Measurements from ENCODE around the gene CENPQ.

CENPQ gene

GRCh38 chr6:49513153-49513989 is 50.2 kb downstream of the CENPQ start:
- TF ChIP-seq EGR1 (IDR thresholded peaks at IDR 0.05) (no peak), YY1 (IDR thresholded peaks at IDR 0.05; ENCODE audit: low read depth) (no peak), CEBPB (IDR thresholded peaks at IDR 0.05) (no peak), EP300 (IDR thresholded peaks at IDR 0.05; ENCODE audit: borderline replicate concordance) (no peak), TAF1 (IDR thresholded peaks at IDR 0.05; ENCODE audit: low read depth) (no peak), REST (IDR thresholded peaks at IDR 0.05; ENCODE audit: low read depth) (no peak), USF1 (IDR thresholded peaks at IDR 0.05) (no peak), NFIC (IDR thresholded peaks at IDR 0.05) (no peak), RAD21 (IDR thresholded peaks at IDR 0.05; ENCODE audit: low read depth) (no peak), TEAD4 (IDR thresholded peaks at IDR 0.05) (no peak), ZBTB7A (IDR thresholded peaks at IDR 0.05; ENCODE audit: low read depth) (no peak), CREB1 (IDR thresholded peaks at IDR 0.05; ENCODE audit: low read depth) (no peak), FOXM1 (IDR thresholded peaks at IDR 0.05; ENCODE audit: borderline replicate concordance, low read depth) (no peak), TCF12 (IDR thresholded peaks at IDR 0.05; ENCODE audit: low read depth) (no peak), MAX (IDR thresholded peaks at IDR 0.05) (no peak)

DNA sequence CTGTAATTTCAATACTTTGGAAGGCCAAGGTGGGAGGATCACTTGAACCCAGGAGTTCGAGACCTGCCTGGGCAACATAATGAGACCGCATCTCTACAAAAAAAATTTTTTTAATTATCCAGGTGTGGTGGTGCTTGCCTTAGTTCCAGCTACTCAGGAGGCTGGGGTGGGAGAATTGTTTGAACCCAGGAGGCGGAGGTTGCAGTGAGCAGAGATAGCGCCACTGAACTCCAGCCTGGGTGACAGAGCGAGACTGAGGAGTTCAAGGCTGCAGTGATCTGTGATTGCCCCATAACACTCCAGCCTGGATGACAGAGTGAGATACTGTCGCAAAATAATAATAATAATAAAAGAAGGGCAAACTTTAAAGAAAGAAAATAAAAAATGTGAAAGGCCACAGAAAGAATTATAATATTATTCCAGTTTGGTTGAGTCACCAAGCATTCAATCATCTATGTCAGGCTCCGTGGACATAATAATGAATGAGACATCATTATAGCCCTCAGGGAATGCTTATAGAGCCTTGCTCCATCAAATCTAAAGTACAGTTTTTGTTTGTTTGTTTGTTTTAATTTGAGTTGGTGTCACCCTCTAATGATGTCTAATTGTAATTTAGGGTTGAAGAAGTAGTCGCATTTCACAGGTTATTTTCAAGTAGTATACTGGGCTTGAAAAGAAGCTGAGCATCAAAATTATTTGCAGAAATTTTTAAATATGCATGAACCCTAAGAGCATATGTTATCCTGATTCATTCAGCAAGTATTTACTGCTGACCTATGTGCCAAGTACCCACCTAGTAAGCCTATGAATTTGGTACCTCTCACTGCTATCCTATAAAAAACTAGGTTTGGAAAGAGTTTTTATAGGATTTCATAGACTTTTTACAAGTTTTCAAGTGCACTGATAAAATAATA is 51.7 kb downstream of the CENPQ start:
- no peak for TF ChIP-seq ZBTB7A (IDR thresholded peaks at IDR 0.05; ENCODE audit: low read depth)

DNA sequence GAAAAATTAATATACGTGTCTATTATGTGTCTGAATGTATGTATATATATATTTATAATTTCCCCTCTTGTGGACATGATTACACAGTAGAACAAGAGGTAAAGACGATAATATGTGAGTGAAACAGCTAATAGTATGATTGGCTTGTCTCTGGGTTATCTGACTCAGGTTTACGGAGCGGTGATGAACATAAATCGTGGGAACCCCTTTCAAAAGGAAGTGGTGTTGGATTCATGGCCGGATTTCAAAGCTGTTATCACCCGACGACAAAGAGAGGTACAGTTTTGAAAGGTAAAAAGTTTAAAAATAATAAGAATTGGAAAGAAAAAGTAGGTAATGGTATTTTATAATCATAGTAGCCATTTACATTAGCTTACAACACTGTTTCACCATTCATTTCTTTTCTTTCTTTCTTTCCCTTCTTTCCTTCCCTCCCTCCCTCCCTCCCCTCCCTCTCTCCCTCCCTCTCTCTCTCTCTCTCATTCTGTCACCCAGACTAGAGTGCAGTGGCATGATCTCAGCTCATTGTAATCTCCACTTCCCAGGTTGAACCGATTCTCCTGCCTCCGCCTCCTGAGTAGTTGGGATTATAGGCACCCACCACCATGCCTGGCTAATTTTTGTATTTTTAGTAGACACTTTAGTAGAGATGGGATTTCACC is 52.4 kb downstream of the CENPQ start:
- TF ChIP-seq RAD21 (IDR thresholded peaks at IDR 0.05; ENCODE audit: low read depth) (no peak), CREB1 (IDR thresholded peaks at IDR 0.05; ENCODE audit: low read depth) (no peak), MAX (IDR thresholded peaks at IDR 0.05) (no peak), CEBPB (IDR thresholded peaks at IDR 0.05) (no peak), FOXM1 (IDR thresholded peaks at IDR 0.05; ENCODE audit: borderline replicate concordance, low read depth) (no peak), NFIC (IDR thresholded peaks at IDR 0.05) (no peak), TCF12 (IDR thresholded peaks at IDR 0.05; ENCODE audit: low read depth) (no peak), TAF1 (IDR thresholded peaks at IDR 0.05; ENCODE audit: low read depth) (no peak), EP300 (IDR thresholded peaks at IDR 0.05; ENCODE audit: borderline replicate concordance) (no peak), REST (IDR thresholded peaks at IDR 0.05; ENCODE audit: low read depth) (no peak)

DNA sequence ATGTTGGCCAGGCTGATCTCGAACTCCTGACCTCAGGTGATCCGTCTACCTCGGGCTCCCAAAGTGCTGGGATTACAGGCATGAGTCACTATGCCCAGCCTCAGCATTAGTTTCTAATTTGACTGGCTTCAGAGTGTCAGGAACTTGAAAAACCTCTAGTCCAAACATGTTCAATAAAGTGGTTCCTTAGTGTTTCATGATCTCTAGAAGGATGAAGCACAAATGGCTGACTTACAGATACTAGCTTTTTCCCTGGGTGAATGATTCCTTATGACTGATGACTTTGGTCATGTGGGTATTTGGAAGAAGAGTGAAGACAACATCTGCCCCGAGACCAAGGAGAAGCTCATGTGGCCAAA is 53.0 kb downstream of the CENPQ start:
- TF ChIP-seq RAD21 (IDR thresholded peaks at IDR 0.05; ENCODE audit: low read depth) (no peak), USF1 (IDR thresholded peaks at IDR 0.05) (no peak), CEBPB (IDR thresholded peaks at IDR 0.05) (no peak), EP300 (IDR thresholded peaks at IDR 0.05; ENCODE audit: borderline replicate concordance) (no peak), EGR1 (IDR thresholded peaks at IDR 0.05) (no peak), YY1 (IDR thresholded peaks at IDR 0.05; ENCODE audit: low read depth) (no peak), MAX (IDR thresholded peaks at IDR 0.05) (no peak), REST (IDR thresholded peaks at IDR 0.05; ENCODE audit: low read depth) (no peak), ZBTB7A (IDR thresholded peaks at IDR 0.05; ENCODE audit: low read depth) (no peak), CREB1 (IDR thresholded peaks at IDR 0.05; ENCODE audit: low read depth) (no peak), FOXM1 (IDR thresholded peaks at IDR 0.05; ENCODE audit: borderline replicate concordance, low read depth) (no peak), TAF1 (IDR thresholded peaks at IDR 0.05; ENCODE audit: low read depth) (no peak), TCF12 (IDR thresholded peaks at IDR 0.05; ENCODE audit: low read depth) (no peak), TEAD4 (IDR thresholded peaks at IDR 0.05) (no peak), NFIC (IDR thresholded peaks at IDR 0.05) (no peak)
